IPS DF 6.9 (cell line): ENCODE data around the gene RPS6KA2.

Source experiments
- DNase-seq: peaks from one replicate; pipeline ENCODE4 v3.0.0-alpha.2; 2013; ENCODE audit warnings: low read depth, low spot score
- H3K27ac ChIP-seq: one replicate; pipeline ENCODE4 v1.5.1; 2013; ENCODE audit warnings: low read length, control low read depth
- H3K27me3 ChIP-seq: 2 replicates; pipeline ENCODE4 v1.6.1; 2013; ENCODE audit warnings: mild to moderate bottlenecking, low read length; ENCODE audit not compliant: control insufficient read depth, insufficient read depth
- H3K36me3 ChIP-seq: 2 replicates; pipeline ENCODE4 v1.6.1; 2013; ENCODE audit warnings: low read length; ENCODE audit not compliant: control insufficient read depth, insufficient read depth
- H3K4me1 ChIP-seq: 2 replicates; pipeline ENCODE4 v1.6.1; 2013; ENCODE audit warnings: low read length; ENCODE audit not compliant: control insufficient read depth, insufficient read depth
- H3K4me3 ChIP-seq: 2 replicates; pipeline ENCODE4 v1.5.1; 2013; ENCODE audit warnings: mild to moderate bottlenecking, low read length
- H3K9me3 ChIP-seq: 2 replicates; pipeline ENCODE4 v1.6.1; 2013; ENCODE audit warnings: low read length, inconsistent platforms; ENCODE audit not compliant: control insufficient read depth, insufficient read depth
- WGBS: extraction: QIAGEN DNeasy Blood & Tissue Kit; methylation state at CpG from one replicate; pipeline ENCODE4 v1.1.7; 2013; ENCODE audit warnings: mixed read lengths, missing lambda C conversion rate; ENCODE audit not compliant: insufficient read length, insufficient coverage; 5-methylcytosine and 5-hydroxymethylcytosine counted together

Gene RPS6KA2

GRCh38 chr6:166485651-166486535, 141.2 kb downstream of the RPS6KA2 start:
- Histone ChIP-seq H3K4me3 (no peak overlapping the region), H3K9me3 (no peaks in the 10 kb centered on the region), H3K27me3 (no peaks in the 10 kb centered on the region), H3K36me3 (peaks cover 3% of the 10 kb centered on the region; the same call in 1 of the 2 replicates), H3K4me1 (no peaks in the 10 kb centered on the region; the same call in 1 of the 2 replicates), H3K27ac (no peak overlapping the region)
- no peak for DNase-seq
- no CpG with 5 or more reads among the region's 20 CpGs for WGBS

- Histone ChIP-seq H3K36me3 (peaks cover 3% of the 10 kb centered on the region; the same call in 1 of the 2 replicates), H3K9me3 (no peaks in the 10 kb centered on the region), H3K27ac (no peak overlapping the region), H3K4me1 (no peaks in the 10 kb centered on the region; the same call in 1 of the 2 replicates), H3K4me3 (no peak overlapping the region), H3K27me3 (no peaks in the 10 kb centered on the region)
- no peak for DNase-seq
- whole genome bisulfite sequencing: no CpG with 5 or more reads among the region's 10 CpGs
Measured at GRCh38 chr6:166484863-166485262, 142.2 kb downstream of the RPS6KA2 start.

GRCh38 chr6:166483573-166484250, 143.3 kb downstream of the RPS6KA2 start:
- Histone ChIP-seq H3K27ac (no peak overlapping the region), H3K4me3 (no peak overlapping the region), H3K9me3 (no peaks in the 10 kb centered on the region), H3K36me3 (peaks cover 3% of the 10 kb centered on the region; the same call in 1 of the 2 replicates), H3K4me1 (no peaks in the 10 kb centered on the region), H3K27me3 (no peaks in the 10 kb centered on the region)
- DNase-seq: no peak
- WGBS: no CpG with 5 or more reads among the region's 15 CpGs

- Histone ChIP-seq H3K9me3 (no peaks in the 10 kb centered on the region), H3K36me3 (peaks cover 3% of the 10 kb centered on the region; the same call in 1 of the 2 replicates), H3K27ac (no peak overlapping the region), H3K4me1 (no peaks in the 10 kb centered on the region), H3K4me3 (no peak overlapping the region), H3K27me3 (no peaks in the 10 kb centered on the region)
- no peak for DNase-seq
- no CpG with 5 or more reads among the region's 10 CpGs for WGBS
Measured at GRCh38 chr6:166483026-166483425, 144.0 kb downstream of the RPS6KA2 start.

GRCh38 chr6:166478782-166479592, 148.1 kb downstream of the RPS6KA2 start:
- no CpG with 5 or more reads among the region's 28 CpGs for WGBS
- no peaks in the 10 kb centered on the region for H3K36me3 ChIP-seq
- DNase-seq: no peak
- H3K27ac ChIP-seq: no peak overlapping the region
- no peaks in the 10 kb centered on the region for H3K9me3 ChIP-seq
- no peaks in the 10 kb centered on the region for H3K27me3 ChIP-seq
- H3K4me3 ChIP-seq: no peak overlapping the region
- H3K4me1 ChIP-seq: no peaks in the 10 kb centered on the region

- WGBS: no CpG with 5 or more reads among the region's 21 CpGs
- no peaks in the 10 kb centered on the region for H3K4me1 ChIP-seq
- H3K27ac ChIP-seq: no peak overlapping the region
- H3K9me3 ChIP-seq: no peaks in the 10 kb centered on the region
- no peak overlapping the region for H3K4me3 ChIP-seq
- no peaks in the 10 kb centered on the region for H3K36me3 ChIP-seq
- DNase-seq: no peak
- no peaks in the 10 kb centered on the region for H3K27me3 ChIP-seq
Measured at GRCh38 chr6:166477647-166478365, 149.2 kb downstream of the RPS6KA2 start.

GRCh38 chr6:166476634-166477215, 150.3 kb downstream of the RPS6KA2 start:
- Histone ChIP-seq H3K4me1 (no peaks in the 10 kb centered on the region), H3K27ac (no peak overlapping the region), H3K4me3 (no peak overlapping the region), H3K9me3 (no peaks in the 10 kb centered on the region), H3K27me3 (no peaks in the 10 kb centered on the region), H3K36me3 (no peaks in the 10 kb centered on the region)
- no CpG with 5 or more reads among the region's 15 CpGs for WGBS
- DNase-seq: no peak

GRCh38 chr6:166476061-166476591, 150.9 kb downstream of the RPS6KA2 start:
- no peaks in the 10 kb centered on the region for H3K9me3 ChIP-seq
- no peaks in the 10 kb centered on the region for H3K4me1 ChIP-seq
- DNase-seq: no peak
- WGBS: no CpG with 5 or more reads among the region's 14 CpGs
- no peak overlapping the region for H3K4me3 ChIP-seq
- H3K36me3 ChIP-seq: no peaks in the 10 kb centered on the region
- H3K27me3 ChIP-seq: no peaks in the 10 kb centered on the region
- no peak overlapping the region for H3K27ac ChIP-seq

GRCh38 chr6:166474721-166475565, 152.1 kb downstream of the RPS6KA2 start:
- H3K4me3 ChIP-seq: no peak overlapping the region
- no peaks in the 10 kb centered on the region for H3K4me1 ChIP-seq
- H3K27me3 ChIP-seq: no peaks in the 10 kb centered on the region
- DNase-seq: no peak
- H3K36me3 ChIP-seq: no peaks in the 10 kb centered on the region
- no peak overlapping the region for H3K27ac ChIP-seq
- WGBS: no CpG with 5 or more reads among the region's 26 CpGs
- H3K9me3 ChIP-seq: no peaks in the 10 kb centered on the region
